Fibroblast of the conjunctiva (primary cell): ENCODE data around the gene FASN.

Experiments
- DNase-seq: peaks from one replicate; pipeline ENCODE4 v3.0.0-alpha.2; 2010; ENCODE audit warnings: low read depth

FASN gene

GRCh38 chr17:82087961-82088837 lies 9.8 kb downstream of the FASN start:
- DNase-seq: no peak

- DNase-seq: no peak
Measured at GRCh38 chr17:82086941-82087906, 10.8 kb downstream of the FASN start.

GRCh38 chr17:82085931-82086764 lies 11.9 kb downstream of the FASN start:
- DNase-seq: no peak

GRCh38 chr17:82085031-82085861 lies 12.8 kb downstream of the FASN start:
- DNase-seq: no peak

GRCh38 chr17:82084373-82085030 lies 13.5 kb downstream of the FASN start:
- DNase-seq: no peak

- DNase-seq: no peak
Measured at GRCh38 chr17:82083533-82084359, 14.3 kb downstream of the FASN start.

- no peak for DNase-seq
Measured at GRCh38 chr17:82083009-82083408, 15.0 kb downstream of the FASN start.

GRCh38 chr17:82082456-82082855 lies 15.6 kb downstream of the FASN start:
- DNase-seq: no peak

GRCh38 chr17:82081966-82082365 lies 16.1 kb downstream of the FASN start:
- no peak for DNase-seq

GRCh38 chr17:82081546-82081945 lies 16.5 kb downstream of the FASN start:
- no peak for DNase-seq

- DNase-seq: no peak
Measured at GRCh38 chr17:82080789-82081464, 17.1 kb downstream of the FASN start.

GRCh38 chr17:82080048-82080788 lies 17.8 kb downstream of the FASN start:
- DNase-seq: no peak

- no peak for DNase-seq
Measured at GRCh38 chr17:82079001-82079677, 18.9 kb downstream of the FASN start.

- DNase-seq: no peak
Measured at GRCh38 chr17:82078433-82078832, 19.6 kb downstream of the FASN start.

GRCh38 chr17:82077617-82078358 lies 20.2 kb downstream of the FASN start:
- no peak for DNase-seq

GRCh38 chr17:82076785-82077591 lies 21.0 kb downstream of the FASN start:
- no peak for DNase-seq
